Activated CD4-positive, alpha-beta T cell treated with anti-CD3 and anti-CD28 coated beads, Interleukin-2, amount 10 ng/mL, durations not matched to agents 7 days and 5 days (primary cell): ENCODE results near the gene TMEM176B. TPM values are rescaled to one million over a fixed set of nuclear protein-coding genes. Genes with fewer than 3 reads are reported as not detected.

Experiments
- CTCF ChIA-PET: fragments of 350-600 bp; sonication (Branson Sonifier 250); formaldehyde crosslinking; loops from one replicate; lab custom pipeline; 2021; ENCODE audit warnings: antibody characterized with exemption; lab: Charles Lee
- POLR2A ChIA-PET: fragments of 350-600 bp; sonication (Branson Sonifier 250); formaldehyde crosslinking; loops from one replicate; lab custom pipeline; 2021; ENCODE audit warnings: antibody characterized with exemption; lab: Charles Lee
- DNase-seq: peaks from one replicate; pipeline ENCODE4 v3.0.0-alpha.2; 2020
- H3K27ac Mint-ChIP-seq: one replicate; pipeline ENCODE4 v1.8.0; 2021; ENCODE audit warnings: mild to moderate bottlenecking, moderate library complexity, mixed read lengths
- H3K27me3 Mint-ChIP-seq: one replicate; pipeline ENCODE4 v1.8.0; 2021; ENCODE audit warnings: mixed read lengths
- H3K36me3 Mint-ChIP-seq: one replicate; pipeline ENCODE4 v1.8.0; 2021; ENCODE audit warnings: low read depth, mixed read lengths
- H3K4me1 Mint-ChIP-seq: one replicate; pipeline ENCODE4 v1.8.0; 2021; ENCODE audit warnings: mixed read lengths
- H3K4me3 Mint-ChIP-seq: one replicate; pipeline ENCODE4 v1.8.0; 2021; ENCODE audit warnings: mild to moderate bottlenecking, moderate library complexity, mixed read lengths
- H3K9me3 Mint-ChIP-seq: one replicate; pipeline ENCODE4 v1.8.0; 2021; ENCODE audit warnings: mixed read lengths
- total RNA-seq, 2 experiments: library from RNA; stranded (reverse); gene quantifications; one replicate each; pipeline ENCODE4 v1.2.3, GENCODE V29; 2021

Gene TMEM176B
- total RNA-seq, 2 experiments from 2014 or later = not detected

DNA sequence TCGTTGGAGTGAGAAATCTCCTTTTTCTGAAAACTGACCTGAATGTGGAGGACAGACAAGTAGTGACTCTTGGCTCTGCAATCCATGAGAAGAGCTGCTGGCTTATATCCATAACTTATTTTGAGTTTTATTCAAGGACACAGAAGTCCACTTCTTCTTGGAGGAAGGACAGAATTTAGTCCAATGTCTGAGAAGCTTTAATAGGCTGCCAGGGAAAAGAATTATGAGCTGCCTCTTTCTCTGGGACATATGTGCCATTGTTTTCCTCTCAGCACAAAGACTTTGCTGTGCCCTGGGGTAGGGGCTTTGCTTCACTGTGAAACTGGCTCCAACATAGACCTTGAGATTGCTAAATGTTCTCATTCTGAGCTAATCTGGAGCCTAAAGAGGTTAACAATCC, 31.7 kb upstream of the TMEM176B start:
- Mint-ChIP-seq H3K4me3 (no peak overlapping the region), H3K36me3 (no peaks in the 10 kb centered on the region)

DNA sequence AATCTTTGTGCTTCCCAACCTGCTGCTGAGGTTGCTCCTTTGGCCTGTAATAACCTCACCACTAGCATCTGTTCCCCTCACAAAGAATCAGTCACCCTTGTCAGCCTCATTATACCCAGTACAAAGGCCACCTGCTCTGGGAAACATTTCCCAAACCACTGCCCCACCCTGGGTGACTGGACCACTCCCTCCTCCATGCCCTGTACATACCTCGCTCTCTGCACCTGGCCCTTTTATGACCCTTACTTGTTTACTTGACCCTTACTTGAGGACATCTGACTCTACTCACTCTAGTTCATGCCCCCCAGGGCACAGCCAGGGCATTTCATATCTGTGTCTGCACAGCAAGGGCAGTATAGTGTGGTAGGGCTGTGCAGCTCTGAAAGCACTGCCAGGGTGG, 30.8 kb upstream of the TMEM176B start:
- POLR2A ChIA-PET = no interaction called here
- no peaks in the 10 kb centered on the region for H3K4me1 Mint-ChIP-seq
- H3K9me3 Mint-ChIP-seq = no peaks in the 10 kb centered on the region
- H3K27me3 Mint-ChIP-seq = peaks cover 47% of the 10 kb centered on the region
- H3K4me3 Mint-ChIP-seq = no peak overlapping the region
- no peak for DNase-seq
- no peaks in the 10 kb centered on the region for H3K36me3 Mint-ChIP-seq
- H3K27ac Mint-ChIP-seq = no peak overlapping the region
- CTCF ChIA-PET = no interaction called here

More for the DNA sequence above, 31.7 kb upstream of the TMEM176B start:
- no peaks in the 10 kb centered on the region for H3K4me1 Mint-ChIP-seq
- H3K9me3 Mint-ChIP-seq = no peaks in the 10 kb centered on the region
- H3K27me3 Mint-ChIP-seq = peaks cover 47% of the 10 kb centered on the region
- no peak overlapping the region for H3K27ac Mint-ChIP-seq
- POLR2A ChIA-PET = no interaction called here
- CTCF ChIA-PET = no interaction called here
- DNase-seq = no peak

DNA sequence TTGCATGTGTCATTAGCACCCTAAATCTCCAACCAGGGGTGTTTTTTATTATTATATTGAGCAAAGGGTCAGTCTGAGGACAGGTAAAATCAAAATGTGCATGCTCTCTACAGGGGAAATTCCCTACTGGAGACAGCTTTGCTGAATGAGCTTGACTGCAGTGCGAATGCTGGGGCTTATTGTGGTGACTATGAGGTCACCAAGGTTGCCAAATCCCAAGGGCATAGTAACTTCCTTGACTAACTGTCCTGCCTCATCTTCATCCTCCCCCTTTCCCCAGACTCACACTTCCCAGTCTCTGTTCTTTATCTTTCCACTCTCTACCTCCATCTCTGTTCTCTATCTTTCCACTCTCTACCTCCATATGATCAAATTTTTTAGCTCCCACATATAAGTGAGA, 29.3 kb upstream of the TMEM176B start:
- no peak for DNase-seq
- no peak overlapping the region for H3K27ac Mint-ChIP-seq
- POLR2A ChIA-PET = no interaction called here
- H3K4me1 Mint-ChIP-seq = no peaks in the 10 kb centered on the region
- no peaks in the 10 kb centered on the region for H3K36me3 Mint-ChIP-seq
- no peak overlapping the region for H3K4me3 Mint-ChIP-seq
- CTCF ChIA-PET = no interaction called here
- H3K27me3 Mint-ChIP-seq = peaks cover 44% of the 10 kb centered on the region
- no peaks in the 10 kb centered on the region for H3K9me3 Mint-ChIP-seq

DNA sequence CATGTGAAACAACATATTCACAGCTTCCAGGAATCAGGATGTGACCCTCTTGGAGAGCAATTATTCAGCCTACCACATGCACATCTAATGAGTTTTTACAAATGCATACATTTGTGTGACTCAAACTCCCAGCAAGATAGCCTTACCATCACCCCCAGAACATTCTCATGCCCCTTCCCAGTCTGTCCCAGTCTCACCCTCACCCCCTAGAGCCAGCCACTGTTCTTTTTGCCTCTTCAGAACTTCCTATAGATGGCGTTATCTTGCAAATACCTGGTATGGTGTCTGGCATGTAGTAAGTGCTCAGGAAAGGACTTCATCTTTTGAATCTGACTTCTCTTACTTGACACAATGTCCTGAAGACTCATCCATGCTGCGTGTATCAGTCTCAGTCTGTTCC, 28.2 kb upstream of the TMEM176B start:
- Mint-ChIP-seq H3K27me3 (peaks cover 38% of the 10 kb centered on the region), H3K4me1 (no peaks in the 10 kb centered on the region), H3K36me3 (no peaks in the 10 kb centered on the region), H3K27ac (no peak overlapping the region), H3K4me3 (no peak overlapping the region), H3K9me3 (no peaks in the 10 kb centered on the region)
- DNase-seq = no peak
- ChIA-PET POLR2A (no interaction called here), CTCF (no interaction called here)

DNA sequence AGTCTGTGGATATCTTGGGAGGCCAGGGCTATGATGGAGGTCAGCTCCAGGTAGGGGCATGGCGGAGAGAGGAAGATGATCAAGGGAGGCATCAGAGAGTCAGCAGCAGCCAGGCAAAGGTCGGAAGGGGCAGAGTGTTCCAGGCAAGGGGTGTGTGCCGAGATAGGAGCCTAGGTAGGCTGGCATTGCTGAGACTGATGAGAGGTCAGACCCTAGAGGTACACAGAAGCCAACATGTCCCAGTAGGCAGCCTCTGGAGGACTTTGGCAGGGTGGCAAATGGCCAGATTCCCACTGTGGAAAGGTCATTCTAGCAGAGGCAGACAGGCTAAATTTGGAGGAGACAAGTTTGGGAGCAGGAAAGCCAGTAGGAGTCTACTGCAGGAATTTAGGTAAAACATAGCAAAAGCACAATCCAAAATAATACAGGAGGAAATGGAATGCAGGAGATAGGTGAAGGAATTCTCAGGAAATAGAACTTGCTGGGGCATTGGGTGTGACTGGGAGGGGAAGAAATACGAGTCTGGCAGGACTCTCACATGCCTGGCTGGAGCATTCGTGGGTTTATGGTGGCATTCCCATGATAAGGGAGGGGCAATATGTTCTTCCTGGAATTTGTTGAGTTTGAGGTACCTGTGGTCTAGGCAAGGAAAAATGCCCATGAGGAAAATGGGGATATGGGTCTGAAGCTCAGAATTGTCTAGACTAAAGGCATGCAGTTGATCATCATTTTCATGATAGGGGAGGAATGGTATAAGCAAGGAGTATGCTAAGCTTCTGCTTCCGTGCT, 26.1 kb upstream of the TMEM176B start:
- no peak for DNase-seq
- H3K27me3 Mint-ChIP-seq = peaks cover 45% of the 10 kb centered on the region
- no peak overlapping the region for H3K4me3 Mint-ChIP-seq
- no peaks in the 10 kb centered on the region for H3K36me3 Mint-ChIP-seq
- H3K9me3 Mint-ChIP-seq = peaks cover 8% of the 10 kb centered on the region
- H3K4me1 Mint-ChIP-seq = no peaks in the 10 kb centered on the region
- CTCF ChIA-PET = no interaction called here
- POLR2A ChIA-PET = no interaction called here
- no peak overlapping the region for H3K27ac Mint-ChIP-seq

DNA sequence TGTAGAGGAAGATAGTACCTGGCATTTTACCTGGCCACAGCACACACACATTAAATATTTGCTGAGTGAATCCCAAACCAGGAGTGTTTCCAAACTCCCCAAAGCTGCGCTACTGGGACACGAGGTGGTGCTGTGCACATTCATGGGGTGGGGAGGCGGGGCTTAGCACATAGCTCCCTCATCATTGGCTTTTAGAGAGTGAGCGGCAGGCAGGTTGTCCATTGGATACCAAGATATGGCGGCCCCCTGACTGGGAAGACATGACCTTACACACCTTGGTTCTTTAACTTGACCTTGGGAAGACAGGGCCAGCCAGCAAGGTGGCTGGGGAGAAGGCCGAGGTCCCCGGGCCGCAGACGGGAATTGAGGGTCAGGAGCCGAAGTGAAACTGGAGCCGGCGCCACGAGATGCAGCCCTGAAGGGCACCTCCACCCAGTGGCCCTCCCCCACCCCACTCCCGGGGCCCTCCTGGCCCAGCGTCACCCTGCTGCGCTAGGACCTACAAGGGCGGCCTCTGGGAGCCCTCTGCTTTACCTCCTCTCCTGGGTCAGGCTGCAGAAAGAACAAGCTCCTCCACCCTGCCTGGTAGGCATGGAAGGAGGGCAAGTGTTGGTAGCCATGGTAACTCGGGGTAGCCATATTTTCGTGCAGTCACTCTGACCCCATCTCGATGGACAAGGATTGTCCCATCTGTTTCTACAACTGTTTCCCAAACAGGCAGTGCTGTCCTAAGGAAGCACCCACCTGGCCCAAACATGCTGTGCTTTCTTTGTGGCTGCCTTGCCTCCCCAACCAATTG, 24.4 kb upstream of the TMEM176B start:
- Mint-ChIP-seq H3K9me3 (peaks cover 9% of the 10 kb centered on the region), H3K36me3 (no peaks in the 10 kb centered on the region), H3K27me3 (peaks cover 41% of the 10 kb centered on the region), H3K4me3 (no peak overlapping the region), H3K27ac (no peak overlapping the region), H3K4me1 (no peaks in the 10 kb centered on the region)
- POLR2A ChIA-PET = no interaction called here
- DNase-seq = no peak
- CTCF ChIA-PET = interaction anchor here (1.0 to 1.1 kb wide), 2 partner anchors 11 to 15 kb away, joined by 3 read pairs; no protein-coding TSS in a partner anchor

DNA sequence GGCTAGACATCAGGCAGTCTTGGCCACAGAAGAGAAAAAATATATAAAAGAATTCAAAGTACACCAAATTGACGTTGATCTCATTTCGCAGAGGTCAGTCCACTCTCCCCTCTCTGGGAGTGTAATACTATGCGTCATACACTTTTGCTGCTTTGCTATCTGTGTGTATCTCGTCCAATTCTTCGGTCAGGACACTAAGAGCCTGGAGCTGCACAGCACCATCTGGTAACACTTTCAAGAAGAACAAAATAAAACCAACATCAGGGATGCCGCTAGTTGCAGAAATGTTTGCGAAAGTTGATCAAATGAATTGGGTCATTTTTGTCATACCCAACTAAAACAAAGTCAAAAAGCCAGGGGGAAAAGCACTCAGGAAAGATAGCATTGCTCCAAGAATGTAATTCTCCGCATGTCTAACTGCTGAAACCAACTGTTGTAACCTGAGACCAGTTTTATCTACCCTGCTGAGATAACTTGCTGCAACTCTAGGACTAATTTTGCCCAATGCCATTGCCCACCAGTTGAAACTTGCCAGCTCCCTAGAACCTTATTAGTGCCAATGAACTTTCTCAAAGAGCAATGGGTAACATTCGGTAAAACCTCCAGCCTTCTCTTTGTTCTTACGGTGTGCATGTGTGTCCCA, 23.4 kb upstream of the TMEM176B start:
- POLR2A ChIA-PET = no interaction called here

DNA sequence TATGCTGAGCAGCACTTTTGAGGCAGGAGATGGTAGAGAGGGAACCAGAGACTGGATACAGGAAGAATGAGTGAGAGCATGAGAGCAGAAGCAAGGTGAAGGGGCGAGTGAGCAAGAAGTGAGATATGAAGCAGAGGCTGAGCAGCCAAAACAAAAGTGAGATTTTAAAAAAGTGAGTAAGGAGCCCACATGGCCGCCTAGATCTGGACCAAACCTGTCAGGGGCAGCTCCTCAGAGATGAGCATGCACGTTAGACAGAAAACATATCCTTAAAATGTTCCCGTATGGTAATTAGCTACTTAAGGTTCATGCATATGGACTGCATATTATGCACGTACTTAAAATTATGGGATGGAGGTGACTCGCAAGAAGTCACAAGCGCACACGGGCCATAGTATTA, 22.9 kb upstream of the TMEM176B start:
- Mint-ChIP-seq H3K4me1 (no peaks in the 10 kb centered on the region), H3K4me3 (no peak overlapping the region), H3K27ac (no peak overlapping the region), H3K27me3 (peaks cover 40% of the 10 kb centered on the region), H3K36me3 (no peaks in the 10 kb centered on the region), H3K9me3 (peaks cover 9% of the 10 kb centered on the region)
- POLR2A ChIA-PET = no interaction called here
- DNase-seq = no peak
- CTCF ChIA-PET = no interaction called here

More for the DNA sequence above, 23.4 kb upstream of the TMEM176B start:
- Mint-ChIP-seq H3K4me1 (no peaks in the 10 kb centered on the region), H3K4me3 (no peak overlapping the region), H3K36me3 (no peaks in the 10 kb centered on the region), H3K27ac (no peak overlapping the region), H3K27me3 (peaks cover 40% of the 10 kb centered on the region), H3K9me3 (peaks cover 9% of the 10 kb centered on the region)
- no peak for DNase-seq
- CTCF ChIA-PET = interaction anchor here (1.0 kb wide), 1 partner anchor 16 kb away, joined by 3 read pairs; no protein-coding TSS in a partner anchor

DNA sequence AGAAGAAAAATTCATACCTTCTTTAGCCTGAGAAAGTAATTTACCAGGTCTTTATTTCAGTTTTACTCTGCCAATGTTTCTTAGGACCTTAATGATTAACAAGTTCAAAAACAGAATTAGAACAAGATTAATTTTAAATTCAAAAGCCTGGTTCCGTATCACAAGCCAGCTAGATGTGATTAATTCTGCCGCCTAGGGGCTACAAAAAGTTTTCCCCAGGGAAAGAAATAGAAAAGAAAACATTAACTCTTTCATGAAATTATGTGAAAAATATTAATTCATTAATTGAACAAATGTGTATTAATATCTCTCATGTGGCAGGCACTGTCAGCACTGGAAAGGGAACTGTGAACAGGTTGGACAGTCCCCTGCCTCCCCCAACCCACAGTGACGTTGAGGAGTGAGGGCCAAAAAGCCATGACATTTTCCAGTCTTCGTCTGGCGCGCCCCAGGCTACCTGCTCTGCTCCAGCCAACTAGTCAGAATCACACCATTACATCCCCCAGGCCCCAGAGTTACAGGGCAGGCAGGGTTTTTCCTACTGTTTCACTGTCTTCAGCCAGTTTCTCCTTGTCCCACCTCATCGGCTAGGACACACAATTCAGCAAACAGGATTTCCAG, 20.5 kb upstream of the TMEM176B start:
- Mint-ChIP-seq H3K9me3 (peaks cover 13% of the 10 kb centered on the region), H3K27me3 (peaks cover 48% of the 10 kb centered on the region), H3K36me3 (no peaks in the 10 kb centered on the region), H3K4me3 (no peak overlapping the region), H3K27ac (no peak overlapping the region), H3K4me1 (no peaks in the 10 kb centered on the region)
- CTCF ChIA-PET = no interaction called here
- DNase-seq = no peak
- POLR2A ChIA-PET = no interaction called here

DNA sequence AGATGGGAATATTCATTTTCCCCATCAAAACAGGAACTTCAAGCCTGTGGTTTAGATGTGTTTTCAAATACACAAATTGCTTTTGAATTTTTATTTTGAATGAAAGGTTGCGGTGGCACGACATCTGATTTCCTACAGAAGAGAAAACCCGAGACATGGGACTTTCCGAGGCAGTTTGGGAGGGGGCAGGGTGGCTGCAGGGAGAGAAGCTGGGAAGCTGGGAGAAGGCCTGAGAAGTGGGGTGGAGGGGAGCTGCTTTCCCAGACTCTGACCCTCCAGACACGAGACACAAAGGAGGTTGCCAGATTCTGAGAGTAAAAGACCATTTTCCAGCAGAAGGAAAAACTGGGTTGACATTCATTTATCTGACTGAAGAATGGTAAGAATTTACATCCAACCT, 20.0 kb upstream of the TMEM176B start:
- Mint-ChIP-seq H3K4me1 (no peaks in the 10 kb centered on the region), H3K36me3 (no peaks in the 10 kb centered on the region), H3K4me3 (no peak overlapping the region), H3K27ac (no peak overlapping the region), H3K27me3 (peaks cover 48% of the 10 kb centered on the region), H3K9me3 (peaks cover 14% of the 10 kb centered on the region)
- CTCF ChIA-PET = no interaction called here
- POLR2A ChIA-PET = no interaction called here
- DNase-seq = no peak

DNA sequence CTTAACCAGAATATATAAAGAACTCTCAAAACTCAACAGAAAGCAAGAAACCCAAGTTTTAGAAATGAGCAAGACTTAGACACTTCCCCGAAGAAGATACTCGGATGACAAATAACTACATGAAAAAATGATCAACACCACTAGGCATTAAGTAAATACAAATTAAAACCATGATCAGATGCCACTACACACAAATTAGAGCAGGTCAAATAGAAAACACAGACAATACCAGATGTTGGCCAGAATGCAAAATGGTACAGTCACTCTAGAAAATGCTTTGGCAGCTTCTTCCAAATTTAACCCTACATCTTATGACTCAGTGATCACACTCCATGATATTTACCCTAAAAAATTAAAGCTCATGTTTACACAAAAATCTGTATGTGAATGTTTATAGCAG, 18.8 kb upstream of the TMEM176B start:
- Mint-ChIP-seq H3K4me1 (no peaks in the 10 kb centered on the region), H3K4me3 (no peak overlapping the region), H3K27ac (no peak overlapping the region), H3K36me3 (no peaks in the 10 kb centered on the region), H3K27me3 (peaks cover 48% of the 10 kb centered on the region), H3K9me3 (peaks cover 14% of the 10 kb centered on the region)
- DNase-seq = no peak
- ChIA-PET CTCF (no interaction called here), POLR2A (no interaction called here)

DNA sequence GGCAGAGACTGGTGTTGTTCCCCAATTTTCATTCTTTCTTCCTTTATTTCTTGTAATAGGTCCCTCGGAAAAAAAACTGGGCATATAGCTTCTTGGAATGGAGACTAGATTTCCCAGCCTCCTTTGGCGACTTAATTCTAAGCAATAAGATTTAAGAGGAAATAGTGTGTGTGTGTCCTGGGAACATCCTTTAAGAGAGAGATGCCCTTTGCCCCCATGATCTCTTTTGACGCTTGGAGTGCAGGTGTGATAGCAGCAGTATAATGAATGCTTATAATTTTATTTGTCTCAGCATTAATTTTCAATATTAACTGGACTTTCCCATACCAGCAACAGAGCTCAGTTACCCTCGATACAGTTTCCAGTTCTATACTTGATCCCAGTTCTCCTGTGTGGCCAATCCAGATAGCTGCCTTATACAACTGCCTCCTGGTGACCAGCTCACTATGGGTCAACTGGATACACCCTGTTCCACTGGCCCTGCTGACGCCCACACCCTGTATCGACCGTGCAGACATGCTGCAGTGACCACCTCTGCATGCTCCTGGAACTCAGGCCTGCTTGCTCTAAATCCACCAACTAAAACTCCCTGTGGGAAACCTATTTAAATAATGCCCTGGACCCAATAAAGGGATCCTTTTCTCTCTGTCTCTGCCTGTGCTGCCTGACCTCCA, 14.3 kb upstream of the TMEM176B start:
- H3K27me3 Mint-ChIP-seq = peaks cover 60% of the 10 kb centered on the region
- H3K4me3 Mint-ChIP-seq = no peak overlapping the region
- H3K27ac Mint-ChIP-seq = no peak overlapping the region
- ChIA-PET POLR2A (no interaction called here), CTCF (interaction anchor here (0.6 kb wide), 1 partner anchor 284 kb away, joined by 3 read pairs; no protein-coding TSS in a partner anchor)
- H3K9me3 Mint-ChIP-seq = peaks cover 5% of the 10 kb centered on the region
- no peak for DNase-seq
- H3K4me1 Mint-ChIP-seq = no peaks in the 10 kb centered on the region
- no peaks in the 10 kb centered on the region for H3K36me3 Mint-ChIP-seq
